ENCODE data around the gene SMARCB1. TPM values are rescaled to one million over a fixed set of nuclear protein-coding genes. Genes with fewer than 3 reads are reported as not detected.
A peak's percentile ranks its signal among the peaks of the same experiment; 100 is the strongest.

Gene SMARCB1
- total RNA-seq, 4 donors from 2014 or later: 31.5 to 53.4 (median 43.8) TPM

DNA sequence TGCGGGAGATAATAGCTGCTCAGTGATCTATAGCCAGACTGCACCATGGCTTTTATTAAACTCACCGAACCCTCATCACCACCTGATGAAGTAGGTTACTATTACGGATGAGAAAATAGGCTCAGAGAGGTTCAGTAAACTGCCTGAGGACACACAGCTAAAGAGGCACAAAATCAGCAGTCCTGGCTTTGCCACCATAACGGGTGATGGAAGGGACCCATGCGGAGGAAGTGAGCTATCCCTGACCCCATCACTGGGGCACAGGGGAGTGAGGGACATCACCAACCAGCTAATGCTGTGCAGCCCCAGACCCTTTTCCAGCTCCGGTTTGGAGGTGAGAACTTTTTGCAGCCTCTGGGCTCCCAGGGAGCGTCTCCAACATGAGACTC lies 59.3 kb downstream of the SMARCB1 start:
- H3K36me3 ChIP-seq: no peaks in the 10 kb centered on the region
- DNase-seq (ENCODE audit: low spot score in 2 of 2): no peak
- H3K4me3 ChIP-seq: no peak overlapping the region
- WGBS, 2 donors: 79 to 88% methylated on average over 7 of the region's 7 CpGs
- H3K27ac ChIP-seq: peak overlapping the region in 1 of 4 donors; percentile 17
- H3K27me3 ChIP-seq: no peaks in the 10 kb centered on the region
- peaks cover 0 to 56% (median 10%) of the 10 kb centered on the region in 4 donors for H3K4me1 ChIP-seq
- TF ChIP-seq POLR2A (IDR thresholded peaks at IDR 0.05) (no peak), EP300 (IDR thresholded peaks at IDR 0.05) (no peak)
- TF ChIP-seq, protein P1, sequence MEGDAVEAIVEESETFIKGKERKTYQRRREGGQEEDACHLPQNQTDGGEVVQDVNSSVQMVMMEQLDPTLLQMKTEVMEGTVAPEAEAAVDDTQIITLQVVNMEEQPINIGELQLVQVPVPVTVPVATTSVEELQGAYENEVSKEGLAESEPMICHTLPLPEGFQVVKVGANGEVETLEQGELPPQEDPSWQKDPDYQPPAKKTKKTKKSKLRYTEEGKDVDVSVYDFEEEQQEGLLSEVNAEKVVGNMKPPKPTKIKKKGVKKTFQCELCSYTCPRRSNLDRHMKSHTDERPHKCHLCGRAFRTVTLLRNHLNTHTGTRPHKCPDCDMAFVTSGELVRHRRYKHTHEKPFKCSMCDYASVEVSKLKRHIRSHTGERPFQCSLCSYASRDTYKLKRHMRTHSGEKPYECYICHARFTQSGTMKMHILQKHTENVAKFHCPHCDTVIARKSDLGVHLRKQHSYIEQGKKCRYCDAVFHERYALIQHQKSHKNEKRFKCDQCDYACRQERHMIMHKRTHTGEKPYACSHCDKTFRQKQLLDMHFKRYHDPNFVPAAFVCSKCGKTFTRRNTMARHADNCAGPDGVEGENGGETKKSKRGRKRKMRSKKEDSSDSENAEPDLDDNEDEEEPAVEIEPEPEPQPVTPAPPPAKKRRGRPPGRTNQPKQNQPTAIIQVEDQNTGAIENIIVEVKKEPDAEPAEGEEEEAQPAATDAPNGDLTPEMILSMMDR (IDR thresholded peaks at IDR 0.05): no peak
- H3K9me3 ChIP-seq: no peaks in the 10 kb centered on the region

DNA sequence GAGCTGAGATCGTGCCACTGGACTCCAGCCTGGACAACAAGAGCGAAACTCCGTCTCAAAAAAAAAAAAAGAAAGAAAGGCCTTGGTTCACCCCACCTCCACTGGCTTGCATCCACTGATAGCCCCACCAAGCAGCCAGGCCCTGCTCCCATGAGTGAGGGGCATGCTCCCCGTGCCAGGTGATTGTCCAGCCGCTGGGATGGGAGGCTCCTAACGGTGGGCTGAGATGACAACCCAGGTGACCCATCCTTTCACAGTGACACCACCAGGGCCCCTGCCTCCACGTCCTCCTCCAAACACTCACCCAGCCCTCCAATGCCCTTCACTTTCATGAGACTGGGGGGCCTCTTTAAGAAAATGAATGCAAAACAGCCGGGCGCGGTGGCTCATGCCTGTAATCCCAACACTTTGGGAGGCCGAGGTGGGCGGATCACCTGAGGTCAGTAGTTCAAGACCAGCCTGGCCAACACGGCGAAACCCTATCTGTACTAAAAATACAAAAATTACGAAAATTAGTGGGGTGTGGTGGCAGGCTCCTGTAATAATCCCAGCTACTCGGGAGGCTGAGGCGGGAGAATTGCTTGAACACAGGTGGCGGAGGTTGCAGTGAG lies 60.6 kb downstream of the SMARCB1 start:
- H3K4me3 ChIP-seq: no peak overlapping the region
- H3K9me3 ChIP-seq: no peaks in the 10 kb centered on the region
- WGBS, 2 donors: 85 to 87% methylated on average over 17 to 18 of the region's 18 CpGs
- H3K27ac ChIP-seq: no peak overlapping the region
- H3K36me3 ChIP-seq: no peaks in the 10 kb centered on the region
- no peaks in the 10 kb centered on the region for H3K27me3 ChIP-seq
- DNase-seq (ENCODE audit: low spot score in 2 of 2): no peak
- TF ChIP-seq POLR2A (IDR thresholded peaks at IDR 0.05): no peak
- TF ChIP-seq EP300 (IDR thresholded peaks at IDR 0.05): no peak
- peaks cover 0 to 56% (median 10%) of the 10 kb centered on the region in 4 donors for H3K4me1 ChIP-seq

DNA sequence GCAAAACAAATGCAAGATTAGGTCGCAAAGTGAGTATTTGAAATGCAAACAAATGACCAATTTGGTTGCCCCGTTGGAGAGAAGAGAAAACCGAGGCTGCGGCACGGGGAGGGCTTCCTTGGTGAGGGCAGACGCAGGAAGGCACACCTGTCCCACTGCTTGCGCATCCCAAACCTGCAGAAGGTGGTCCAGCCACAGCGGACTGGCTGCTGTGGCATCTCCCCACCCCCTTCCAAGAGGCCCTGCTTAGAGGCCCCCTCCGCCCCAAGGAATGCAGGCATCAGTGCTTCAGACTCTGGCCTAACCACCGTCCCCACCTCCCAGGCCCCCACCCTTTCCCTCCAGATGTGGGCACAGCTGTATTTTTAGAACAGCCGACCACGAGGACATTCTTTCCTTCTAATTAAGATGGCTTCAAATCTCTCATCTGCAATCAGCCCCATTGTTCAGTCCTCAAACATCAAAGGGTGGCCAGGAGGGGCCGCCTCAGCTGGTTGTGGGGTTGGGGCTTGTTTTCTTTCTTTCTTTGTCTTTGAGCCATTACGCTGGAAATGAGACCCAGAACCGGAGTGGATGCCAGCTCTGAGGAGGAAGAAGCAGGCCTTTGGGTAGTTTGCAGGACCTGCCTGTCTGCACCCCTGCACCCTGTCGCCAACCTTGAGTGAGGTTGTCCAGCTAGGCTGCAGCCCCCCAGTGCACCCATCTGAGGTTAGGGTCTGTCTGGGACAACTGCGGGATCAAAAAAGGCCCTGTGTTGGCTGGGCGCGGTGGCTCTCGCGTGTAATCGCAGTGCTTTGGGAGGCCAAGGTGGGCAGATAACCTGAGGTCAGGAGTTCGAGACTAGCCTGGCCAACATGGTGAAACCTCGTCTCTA lies 61.5 kb downstream of the SMARCB1 start:
- no peaks in the 10 kb centered on the region for H3K27me3 ChIP-seq
- H3K27ac ChIP-seq: no peak overlapping the region
- no peak for DNase-seq (ENCODE audit: low spot score in 2 of 2)
- H3K36me3 ChIP-seq: no peaks in the 10 kb centered on the region
- no peaks in the 10 kb centered on the region for H3K9me3 ChIP-seq
- H3K4me1 ChIP-seq: peaks cover 0 to 56% (median 10%) of the 10 kb centered on the region in 4 donors
- WGBS, 2 donors: 74 to 80% methylated on average over 24 of the region's 24 CpGs
- H3K4me3 ChIP-seq: no peak overlapping the region
- TF ChIP-seq EP300 (IDR thresholded peaks at IDR 0.05) (no peak), POLR2A (IDR thresholded peaks at IDR 0.05) (no peak)
- TF ChIP-seq, protein P1 (IDR thresholded peaks at IDR 0.05): no peak

DNA sequence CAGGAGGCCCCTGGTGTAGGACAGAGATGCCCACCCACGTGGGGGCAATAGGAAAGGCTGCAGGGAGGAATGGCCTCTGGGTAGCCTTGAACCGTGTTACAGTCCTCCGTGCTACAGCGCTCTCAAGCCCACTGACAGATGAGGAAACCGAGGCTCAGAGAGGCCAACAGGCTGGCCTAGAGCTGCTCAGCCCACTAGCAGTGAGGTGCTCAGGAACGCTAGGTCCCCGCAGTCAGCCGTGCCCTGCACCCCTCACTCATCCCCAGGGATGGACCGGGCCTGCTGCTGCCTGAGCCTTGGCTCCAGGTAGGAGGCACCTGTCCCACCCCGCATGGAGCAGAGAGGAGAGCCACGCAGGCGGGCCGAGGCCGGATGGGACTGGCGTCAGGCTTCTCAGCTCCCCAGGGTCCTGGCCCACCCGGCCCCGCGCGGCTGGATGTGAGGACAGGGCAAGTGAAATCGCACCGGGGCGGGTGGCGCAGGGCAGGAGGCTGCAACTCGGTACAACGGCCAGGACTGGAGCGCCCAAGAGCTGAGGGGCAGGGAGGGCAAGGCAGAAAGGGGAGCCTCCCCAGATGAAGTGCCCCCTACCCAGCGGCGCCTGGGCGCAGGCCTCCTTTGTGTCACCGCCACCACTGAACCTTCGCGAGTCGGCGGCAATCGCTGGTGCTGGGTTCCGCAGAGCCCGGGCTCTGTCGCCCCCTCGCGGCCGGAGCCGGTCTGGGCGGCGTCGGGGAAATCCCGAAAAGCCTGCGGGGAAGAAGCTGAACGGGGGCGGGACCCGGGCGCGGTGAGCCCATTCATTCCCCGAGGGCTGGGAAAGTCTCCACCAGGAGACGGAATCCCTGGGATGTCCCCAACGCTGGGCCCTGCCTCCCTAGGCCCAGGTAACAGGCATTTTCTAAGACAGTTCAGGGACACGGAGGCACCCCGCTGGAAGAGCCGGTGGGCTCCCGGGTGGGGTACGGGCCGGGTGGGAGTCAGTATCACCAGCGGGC lies 62.5 kb downstream of the SMARCB1 start:
- Histone ChIP-seq H3K4me3 (peak overlapping the region in 1 of 4 donors; percentile 8), H3K36me3 (no peaks in the 10 kb centered on the region), H3K9me3 (no peaks in the 10 kb centered on the region), H3K27me3 (no peaks in the 10 kb centered on the region), H3K4me1 (peaks cover 0 to 52% (median 10%) of the 10 kb centered on the region in 4 donors), H3K27ac (no peak overlapping the region)
- WGBS, 2 donors: 25 to 47% methylated on average over 29 to 59 of the region's 62 CpGs
- TF ChIP-seq EP300 (IDR thresholded peaks at IDR 0.05) (peak; percentile 16 to 33), POLR2A (IDR thresholded peaks at IDR 0.05) (no peak)
- TF ChIP-seq, protein P1 (IDR thresholded peaks at IDR 0.05): peak; percentile 96 to 99 (median 98)
- DNase-seq (ENCODE audit: low spot score in 2 of 2): peak; percentile 73 to 75

DNA sequence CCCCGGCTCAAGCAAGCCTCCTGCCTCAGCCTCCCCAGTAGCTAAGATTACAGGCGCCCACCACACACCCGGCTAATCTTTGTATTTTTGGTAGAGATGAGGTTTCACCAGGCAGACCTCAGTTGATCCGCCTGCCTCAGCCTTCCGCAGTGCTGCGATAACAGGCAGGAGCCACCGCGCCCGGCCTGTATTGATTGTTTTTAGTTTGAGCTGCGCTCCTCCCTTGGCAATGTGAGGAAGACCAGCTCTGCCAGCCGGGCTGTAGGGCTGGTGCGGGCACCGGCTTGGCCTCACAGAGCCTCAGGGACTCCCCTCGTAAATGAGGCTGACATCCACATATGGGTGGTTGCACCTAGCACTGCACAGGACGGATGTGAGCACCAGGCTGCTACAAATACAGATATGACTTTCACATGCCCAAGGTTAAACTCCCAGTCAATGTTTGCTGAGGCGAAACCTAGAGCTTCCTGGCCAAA lies 63.4 kb downstream of the SMARCB1 start:
- WGBS, 2 donors: 87% methylated on average over 16 of the region's 16 CpGs
- no peaks in the 10 kb centered on the region for H3K36me3 ChIP-seq
- H3K27ac ChIP-seq: no peak overlapping the region
- H3K4me1 ChIP-seq: peaks cover 0 to 46% (median 10%) of the 10 kb centered on the region in 4 donors
- H3K4me3 ChIP-seq: no peak overlapping the region
- no peaks in the 10 kb centered on the region for H3K9me3 ChIP-seq
- TF ChIP-seq POLR2A (IDR thresholded peaks at IDR 0.05) (no peak), EP300 (IDR thresholded peaks at IDR 0.05) (no peak)
- TF ChIP-seq, protein P1 (IDR thresholded peaks at IDR 0.05): no peak
- DNase-seq (ENCODE audit: low spot score in 2 of 2): no peak
- no peaks in the 10 kb centered on the region for H3K27me3 ChIP-seq

Measured in tibial nerve (tissue), 4 donors.